Hypothalamus (tissue), 51 donors: ENCODE measurements around the gene TMEM121B.

ENCODE experiments used
- DNase-seq, 51 donors: peaks; one replicate each; lab custom pipeline; 2025; lab: John Stamatoyannopoulos, UW

The TMEM121B gene

DNA sequence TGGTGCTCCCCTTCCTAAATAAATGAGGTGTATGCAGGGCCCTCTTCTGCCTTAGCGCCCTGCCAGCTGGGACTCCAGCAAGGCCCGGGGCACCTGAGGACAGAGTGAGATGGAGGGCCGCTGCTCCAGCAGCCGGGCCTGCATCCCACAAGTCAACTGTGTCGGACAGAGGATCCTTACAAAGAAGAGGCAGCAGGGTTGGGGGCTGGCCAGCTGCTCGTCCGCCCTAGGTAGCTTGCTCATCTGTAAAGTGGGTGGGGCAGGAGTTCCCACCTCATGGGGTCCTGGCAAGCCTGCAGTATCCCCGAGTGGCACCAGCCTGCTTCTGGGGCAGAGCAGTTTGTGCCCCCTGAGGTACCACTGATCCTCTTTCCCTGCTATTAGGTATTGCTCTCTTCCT, 7.6 kb downstream of the TMEM121B start:
- no peak for DNase-seq

GRCh38 chr22:17112491-17113042, 8.6 kb downstream of the TMEM121B start:
- DNase-seq = no peak

DNA sequence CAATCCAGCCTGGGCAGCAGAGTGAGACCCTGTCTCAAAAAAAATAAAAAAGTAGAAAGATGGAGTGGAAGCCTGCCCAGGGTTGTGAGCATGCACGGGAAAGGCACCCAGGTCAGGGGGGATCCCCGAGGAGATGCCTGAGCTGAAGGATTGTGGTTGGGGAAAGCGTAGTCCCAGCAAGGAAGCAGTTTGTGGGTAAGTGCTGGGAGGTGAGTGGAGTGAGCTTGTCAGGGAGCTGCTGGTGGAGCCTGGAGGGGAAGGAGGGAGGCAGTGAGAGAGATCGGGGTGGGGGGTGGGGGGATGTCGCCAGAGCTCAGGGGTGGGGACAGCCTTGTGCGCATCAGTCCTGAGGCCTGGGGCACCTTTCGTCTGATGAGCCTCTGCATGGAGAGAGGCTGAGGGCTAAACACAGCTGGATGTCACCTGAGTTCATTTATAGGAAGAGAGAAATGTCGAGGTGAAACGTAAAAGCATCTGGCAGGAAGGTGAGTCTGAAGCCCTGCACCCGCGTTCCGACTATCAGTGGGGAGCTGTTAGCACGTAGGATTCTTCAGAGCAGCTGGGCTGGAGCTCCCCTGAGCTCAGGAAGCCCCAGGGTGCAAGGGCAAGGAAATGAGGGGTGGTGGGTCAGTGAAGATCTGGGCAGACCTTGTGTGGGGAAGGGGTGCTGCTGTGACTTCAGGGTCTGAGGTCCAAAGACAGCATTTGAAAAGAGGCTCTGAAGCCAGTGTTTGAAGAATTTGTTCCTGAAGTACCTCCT, 10.2 kb downstream of the TMEM121B start:
- no peak for DNase-seq

DNA sequence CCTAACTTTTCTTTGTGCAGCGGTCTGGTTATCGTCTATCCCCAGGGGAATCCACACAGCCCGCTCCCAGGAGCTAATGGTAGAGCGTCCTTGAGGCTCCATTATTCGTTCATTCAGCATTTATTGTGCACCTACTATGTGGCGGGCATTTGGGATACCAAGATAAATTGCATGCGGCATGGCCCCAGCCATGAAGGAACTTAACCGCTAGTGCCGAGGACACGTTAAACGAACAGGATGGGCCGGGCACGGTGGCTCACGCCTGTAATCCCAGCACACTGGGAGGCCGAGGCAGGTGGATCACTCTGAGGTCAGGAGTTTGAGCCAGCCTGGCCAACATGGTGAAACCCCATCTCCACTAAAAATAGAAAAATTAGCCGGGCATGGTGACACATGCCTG, 11.2 kb downstream of the TMEM121B start:
- DNase-seq = no peak

GRCh38 chr22:17109113-17109865, 11.9 kb downstream of the TMEM121B start:
- no peak for DNase-seq

- DNase-seq = no peak
Measured at GRCh38 chr22:17108256-17109112, 12.7 kb downstream of the TMEM121B start.

- no peak for DNase-seq
Measured at GRCh38 chr22:17107547-17107810, 13.7 kb downstream of the TMEM121B start.

DNA sequence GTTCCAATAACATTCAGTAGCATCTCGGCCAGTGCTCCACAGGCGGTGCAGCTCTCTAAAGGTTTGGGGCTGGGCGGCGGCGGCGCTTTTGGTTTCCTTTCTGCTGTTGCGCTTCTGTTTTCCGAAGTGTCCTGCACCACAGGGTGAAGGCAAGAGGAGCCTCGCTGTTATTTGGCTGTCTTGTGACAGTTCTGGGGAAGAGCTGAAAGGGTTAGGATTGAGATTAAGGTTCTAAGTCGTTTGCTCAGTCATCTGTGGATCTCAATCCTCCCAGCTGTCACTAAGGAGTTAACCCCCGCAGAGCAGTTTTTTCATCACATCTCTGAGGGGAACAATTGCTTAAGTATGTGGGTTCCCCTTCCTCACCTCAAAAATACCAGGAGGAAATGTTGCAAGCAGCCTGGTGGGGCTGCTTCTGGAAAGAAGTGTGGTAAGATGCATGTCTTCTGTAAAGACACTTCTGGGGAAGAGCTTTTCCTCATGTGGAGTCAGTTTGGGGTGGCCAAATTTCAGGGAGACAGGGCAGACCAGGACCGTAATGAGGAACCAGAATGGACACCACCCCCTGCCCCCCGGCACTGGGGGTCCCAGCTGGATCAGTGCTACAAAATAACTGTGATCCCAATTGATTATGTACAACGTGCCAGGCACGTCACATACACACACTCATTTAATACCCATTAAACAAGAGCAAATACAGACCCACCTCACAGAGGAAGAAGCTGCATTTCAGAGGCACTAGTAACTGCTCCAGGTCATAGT, 14.2 kb downstream of the TMEM121B start:
- peak in 2 of 51 donors; percentile 26 to 32 for DNase-seq

DNA sequence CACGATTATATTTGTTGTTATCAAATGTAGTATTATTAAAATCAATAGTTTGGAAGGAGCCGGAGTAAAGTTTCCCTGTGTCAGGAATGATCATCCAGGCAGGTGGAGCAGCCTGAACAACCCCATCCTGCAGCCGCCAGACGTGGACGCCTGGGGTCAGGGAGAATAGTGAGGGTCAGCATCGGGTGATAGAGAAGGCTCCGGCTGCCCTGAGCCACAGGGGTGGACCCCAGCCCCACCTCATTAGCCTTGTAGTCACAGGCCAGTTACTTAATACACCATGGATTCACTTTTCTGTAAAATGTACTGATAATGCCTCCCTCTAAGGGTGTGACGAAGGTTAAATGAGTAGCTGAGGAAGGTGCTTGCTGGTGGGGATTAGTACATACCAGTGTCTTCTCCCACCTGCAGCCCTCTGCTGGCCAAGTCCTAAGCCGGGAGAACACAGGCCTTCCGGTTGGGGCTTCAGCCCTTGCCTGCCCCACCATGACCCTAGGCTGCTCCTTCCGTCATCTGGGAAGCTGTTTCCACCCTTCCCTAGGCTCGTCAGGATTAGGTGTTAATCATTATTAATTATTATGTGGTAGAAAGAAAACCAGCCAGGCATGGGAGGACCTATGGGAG, 14.9 kb downstream of the TMEM121B start:
- no peak for DNase-seq

GRCh38 chr22:17105143-17106129, 15.7 kb downstream of the TMEM121B start:
- no peak for DNase-seq

DNA sequence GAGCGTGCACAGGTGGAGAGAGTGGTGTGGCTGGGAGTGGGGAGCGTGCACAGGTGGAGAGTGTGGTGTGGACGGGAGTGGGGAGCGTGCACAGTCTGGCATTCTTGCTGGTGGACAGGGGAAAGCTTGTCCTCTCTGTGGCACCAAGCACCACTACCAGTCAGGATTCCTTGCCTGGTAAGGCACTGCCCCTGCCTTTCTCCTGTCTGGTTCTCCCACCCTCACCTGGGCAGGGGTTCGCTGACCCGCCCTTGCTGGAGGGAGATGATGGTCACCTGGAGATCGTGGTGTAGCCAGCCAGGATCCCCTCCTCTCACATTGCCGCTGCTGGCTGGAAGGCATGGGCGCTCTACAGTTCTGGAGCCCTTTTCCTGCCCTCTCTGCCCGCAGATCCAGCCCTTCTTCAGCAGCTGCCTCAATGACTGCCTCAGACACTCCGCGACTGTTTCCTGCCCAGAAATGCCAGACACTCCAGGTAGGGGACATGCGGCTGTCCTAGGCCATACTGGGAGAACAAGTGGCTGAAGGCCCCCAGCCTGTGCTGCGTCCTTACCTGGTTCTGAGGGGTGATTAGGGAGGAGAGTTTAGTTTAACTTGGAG, 16.7 kb downstream of the TMEM121B start:
- DNase-seq = no peak

DNA sequence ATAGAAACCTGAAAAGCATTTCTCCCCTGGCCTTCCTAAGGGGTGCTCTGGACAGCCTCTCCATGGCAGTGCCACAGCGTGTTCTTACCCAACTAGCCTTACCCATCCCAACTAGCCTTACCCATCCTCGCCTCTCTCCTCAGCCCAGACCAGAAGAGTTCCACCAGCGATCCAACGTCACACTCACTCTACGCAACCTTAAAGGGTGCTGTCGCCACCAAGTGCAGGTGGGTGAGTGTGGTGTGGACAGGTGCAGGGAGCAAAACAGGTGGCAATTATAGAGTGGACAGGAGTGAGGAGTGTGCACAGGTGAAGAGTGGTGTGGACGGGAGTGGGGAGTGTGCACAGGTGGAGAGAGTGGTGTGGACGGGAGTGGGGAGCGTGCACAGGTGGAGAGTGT, 17.8 kb downstream of the TMEM121B start:
- no peak for DNase-seq

- no peak for DNase-seq
Measured at GRCh38 chr22:17102297-17102667, 18.9 kb downstream of the TMEM121B start.

DNA sequence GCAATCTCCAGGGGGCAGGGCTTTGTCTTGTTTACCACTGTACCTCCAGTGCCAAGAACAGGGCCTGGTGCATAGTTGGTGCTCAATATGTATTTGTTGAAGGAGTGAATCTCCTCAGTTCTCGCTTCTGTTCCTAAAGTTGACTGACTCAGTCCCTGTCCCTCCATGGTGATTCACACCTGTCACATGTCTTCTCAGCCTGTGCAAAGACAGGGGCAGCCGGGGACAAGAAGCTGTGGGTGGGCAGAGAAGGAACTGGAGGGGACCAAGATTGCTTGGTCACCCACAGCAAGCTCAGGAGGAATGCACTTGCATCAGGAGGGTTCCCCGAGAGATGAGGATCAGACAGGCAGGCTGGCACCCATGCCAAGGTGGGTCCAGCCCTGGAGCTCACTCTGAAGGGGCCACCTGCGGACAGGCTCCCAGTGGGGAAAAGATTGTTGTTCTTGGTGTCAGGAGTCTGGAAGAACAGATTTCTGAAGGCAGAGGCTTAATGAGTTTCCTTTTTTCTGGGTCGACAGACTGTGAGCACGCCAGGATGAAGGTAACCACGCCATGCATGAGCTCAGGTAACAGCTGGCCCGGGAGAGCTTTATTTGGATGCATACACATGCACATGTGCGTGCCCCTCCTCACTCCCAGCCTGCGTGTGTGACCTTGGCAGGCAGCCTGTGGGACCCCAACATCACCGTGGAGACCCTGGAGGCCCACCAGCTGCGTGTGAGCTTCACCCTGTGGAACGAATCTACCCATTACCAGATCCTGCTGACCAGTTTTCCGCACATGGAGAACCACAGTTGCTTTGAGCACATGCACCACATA, 19.5 kb downstream of the TMEM121B start:
- peak in 1 of 51 donors; percentile 37 for DNase-seq

DNA sequence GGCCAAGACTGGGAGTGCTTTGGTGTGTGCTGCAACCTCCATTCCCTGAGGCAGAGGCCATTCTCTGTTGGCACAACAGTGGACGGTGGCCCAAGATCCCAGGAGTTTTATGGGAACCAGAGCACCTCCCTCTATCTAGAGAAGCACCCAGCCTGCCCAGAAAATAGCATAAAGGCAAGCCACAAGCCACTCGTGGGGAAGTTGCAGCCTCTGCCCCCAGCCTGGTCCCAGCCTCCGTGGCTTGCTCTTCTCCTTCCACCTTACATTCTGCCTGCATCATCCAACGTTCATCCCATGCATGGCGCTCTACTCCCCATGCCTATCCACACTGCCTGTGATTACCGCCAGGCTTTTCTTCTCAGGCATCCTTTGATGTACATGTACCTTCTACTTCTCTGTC, 20.5 kb downstream of the TMEM121B start:
- DNase-seq = no peak

- peak in 4 of 51 donors; percentile 21 to 35 (median 24) for DNase-seq
Measured at GRCh38 chr22:17098379-17098819, 22.8 kb downstream of the TMEM121B start.

DNA sequence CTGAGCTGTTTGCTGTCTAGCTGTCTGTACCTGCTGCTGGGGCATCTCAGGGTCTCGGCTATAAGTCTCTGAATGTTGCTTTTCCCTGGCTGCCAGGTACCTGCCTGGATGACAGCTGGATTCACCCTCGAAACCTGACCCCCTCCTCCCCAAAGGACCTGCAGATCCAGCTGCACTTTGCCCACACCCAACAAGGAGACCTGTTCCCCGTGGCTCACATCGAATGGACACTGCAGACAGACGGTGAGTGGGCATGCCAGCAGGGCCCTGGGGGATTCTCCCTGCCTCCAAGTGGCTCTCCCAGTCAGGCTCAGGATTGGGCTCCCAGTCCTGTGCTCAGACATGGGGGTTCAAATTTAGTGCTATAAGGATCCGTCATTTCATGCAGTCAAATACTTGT, 23.5 kb downstream of the TMEM121B start:
- DNase-seq = no peak
